Fibroblast of lung (primary cell): ENCODE measurements around the gene ZNG1F.
"Not testable (repeated sequence)": the region's sequence is repeated elsewhere in the genome, so short reads cannot be mapped to it uniquely, and the experiment has no call there.

Experiments used
- EZH2 ChIP-seq: IDR thresholded peaks from 2 replicates; pipeline ENCODE4 v1.5.1; 2012; ENCODE audit warnings: low read length, control low read depth, mild to moderate bottlenecking; ENCODE audit errors: missing control alignments
- TF ChIP-seq, protein P1 (sequence below), 2 donors: IDR thresholded peaks in 1 of 2; conservative IDR thresholded peaks in 1 of 2; 1 replicate in 1 of 2; 2 replicates in 1 of 2; pipeline ENCODE4 v1.5.1; 2011 to 2012; ENCODE audit warnings: low read length in 2 of 2, control low read depth in 1 of 2, inconsistent platforms in 1 of 2, low read depth in 1 of 2, mild to moderate bottlenecking in 1 of 2

- TF ChIP-seq, protein P1, sequence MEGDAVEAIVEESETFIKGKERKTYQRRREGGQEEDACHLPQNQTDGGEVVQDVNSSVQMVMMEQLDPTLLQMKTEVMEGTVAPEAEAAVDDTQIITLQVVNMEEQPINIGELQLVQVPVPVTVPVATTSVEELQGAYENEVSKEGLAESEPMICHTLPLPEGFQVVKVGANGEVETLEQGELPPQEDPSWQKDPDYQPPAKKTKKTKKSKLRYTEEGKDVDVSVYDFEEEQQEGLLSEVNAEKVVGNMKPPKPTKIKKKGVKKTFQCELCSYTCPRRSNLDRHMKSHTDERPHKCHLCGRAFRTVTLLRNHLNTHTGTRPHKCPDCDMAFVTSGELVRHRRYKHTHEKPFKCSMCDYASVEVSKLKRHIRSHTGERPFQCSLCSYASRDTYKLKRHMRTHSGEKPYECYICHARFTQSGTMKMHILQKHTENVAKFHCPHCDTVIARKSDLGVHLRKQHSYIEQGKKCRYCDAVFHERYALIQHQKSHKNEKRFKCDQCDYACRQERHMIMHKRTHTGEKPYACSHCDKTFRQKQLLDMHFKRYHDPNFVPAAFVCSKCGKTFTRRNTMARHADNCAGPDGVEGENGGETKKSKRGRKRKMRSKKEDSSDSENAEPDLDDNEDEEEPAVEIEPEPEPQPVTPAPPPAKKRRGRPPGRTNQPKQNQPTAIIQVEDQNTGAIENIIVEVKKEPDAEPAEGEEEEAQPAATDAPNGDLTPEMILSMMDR (conservative IDR thresholded peaks at IDR 0.05 in 1 of 2, IDR thresholded peaks at IDR 0.05 in 1 of 2; ENCODE audit: low read depth in 1 of 2, low read length in 2 of 2) = not testable (repeated sequence)
- TF ChIP-seq EZH2 = not testable (repeated sequence)
Measured at GRCh38 chr9:41100508-41100907, 88.6 kb downstream of the ZNG1F start.
